RWPE2 (cell line): Measurements from ENCODE around the gene ADCY3.

Source experiments
- ATAC-seq: fragments of 200-7000 bp; cut with Tn5 transposase; 3 replicates; pipeline ENCODE4 v1.9.1; 2021; ENCODE audit warnings: low read depth
- DNase-seq: peaks from one replicate; pipeline ENCODE4 v3.0.0-alpha.2; 2020; ENCODE audit warnings: low spot score
- H3K27ac ChIP-seq: fragments of 450-650 bp; 2 replicates; pipeline ENCODE4 v1.5.1; 2017; ENCODE audit warnings: mild to moderate bottlenecking; ENCODE audit not compliant: poor library complexity, severe bottlenecking
- H3K27me3 ChIP-seq: fragments of 250-450 bp; sonication (Bioruptor Pico); 2 replicates; pipeline ENCODE4 v1.5.1; 2021; ENCODE audit warnings: mild to moderate bottlenecking, moderate library complexity; ENCODE audit not compliant: insufficient read depth, poor library complexity, severe bottlenecking
- H3K36me3 ChIP-seq: fragments of 250-450 bp; sonication (Bioruptor Pico); 2 replicates; pipeline ENCODE4 v1.5.1; 2020; ENCODE audit warnings: low read depth, mild to moderate bottlenecking, moderate library complexity
- H3K4me1 ChIP-seq: fragments of 250-450 bp; sonication (Bioruptor Pico); 2 replicates; pipeline ENCODE4 v1.5.1; 2021; ENCODE audit warnings: mild to moderate bottlenecking, moderate library complexity; ENCODE audit not compliant: insufficient read depth, poor library complexity, severe bottlenecking
- H3K4me3 ChIP-seq: fragments of 250-450 bp; sonication (Bioruptor Pico); 2 replicates; pipeline ENCODE4 v1.5.1; 2021; ENCODE audit warnings: mild to moderate bottlenecking, moderate library complexity; ENCODE audit not compliant: severe bottlenecking
- H3K9me3 ChIP-seq: fragments of 250-450 bp; sonication (Bioruptor Pico); 2 replicates; pipeline ENCODE4 v1.5.1; 2021; ENCODE audit warnings: mild to moderate bottlenecking, moderate library complexity; ENCODE audit not compliant: severe bottlenecking
- CTCF ChIP-seq: fragments of 450-650 bp; IDR thresholded peaks from one replicate; pipeline ENCODE4 v1.5.1; 2017; ENCODE audit warnings: mild to moderate bottlenecking, moderate library complexity; ENCODE audit not compliant: poor library complexity, severe bottlenecking

ADCY3 gene

GRCh38 chr2:24957976-24958375 is 37.9 kb upstream of the ADCY3 start:
- Histone ChIP-seq H3K9me3 (no peaks in the 10 kb centered on the region), H3K27ac (no peak overlapping the region), H3K4me1 (no peaks in the 10 kb centered on the region), H3K27me3 (no peaks in the 10 kb centered on the region), H3K4me3 (no peak overlapping the region), H3K36me3 (peaks cover 44% of the 10 kb centered on the region)
- ATAC-seq (no peak), DNase-seq (no peak)
- TF ChIP-seq CTCF: no peak

GRCh38 chr2:24957221-24957620 is 37.2 kb upstream of the ADCY3 start:
- H3K27me3 ChIP-seq: no peaks in the 10 kb centered on the region
- H3K9me3 ChIP-seq: no peaks in the 10 kb centered on the region
- H3K4me3 ChIP-seq: no peak overlapping the region
- no peak for DNase-seq
- no peaks in the 10 kb centered on the region for H3K4me1 ChIP-seq
- H3K27ac ChIP-seq: no peak overlapping the region
- ATAC-seq: no peak
- peaks cover 38% of the 10 kb centered on the region for H3K36me3 ChIP-seq
- no peak for TF ChIP-seq CTCF

- ATAC-seq (no peak), DNase-seq (no peak)
- Histone ChIP-seq H3K27me3 (no peaks in the 10 kb centered on the region), H3K4me1 (no peaks in the 10 kb centered on the region), H3K36me3 (peaks cover 47% of the 10 kb centered on the region), H3K27ac (no peak overlapping the region), H3K4me3 (no peak overlapping the region), H3K9me3 (no peaks in the 10 kb centered on the region)
- TF ChIP-seq CTCF: no peak
Measured at GRCh38 chr2:24955921-24956320, 35.9 kb upstream of the ADCY3 start.

GRCh38 chr2:24955232-24955631 is 35.2 kb upstream of the ADCY3 start:
- no peak for TF ChIP-seq CTCF
- ATAC-seq: no peak
- peaks cover 46% of the 10 kb centered on the region for H3K36me3 ChIP-seq
- no peak overlapping the region for H3K4me3 ChIP-seq
- H3K4me1 ChIP-seq: no peaks in the 10 kb centered on the region
- H3K27me3 ChIP-seq: no peaks in the 10 kb centered on the region
- H3K9me3 ChIP-seq: no peaks in the 10 kb centered on the region
- DNase-seq: no peak
- no peak overlapping the region for H3K27ac ChIP-seq

GRCh38 chr2:24950102-24950501 is 30.1 kb upstream of the ADCY3 start:
- Histone ChIP-seq H3K27ac (no peak overlapping the region), H3K36me3 (peaks cover 24% of the 10 kb centered on the region), H3K4me3 (no peak overlapping the region), H3K27me3 (no peaks in the 10 kb centered on the region), H3K4me1 (no peaks in the 10 kb centered on the region), H3K9me3 (no peaks in the 10 kb centered on the region)
- ATAC-seq (no peak), DNase-seq (no peak)
- TF ChIP-seq CTCF: no peak
